ENCODE data around the gene SAMD5. TPM values are rescaled to one million over a fixed set of nuclear protein-coding genes. Genes with fewer than 3 reads are reported as not detected.

Gene SAMD5
- polyA plus RNA-seq, 1 donor from 2014 or later = 14.1 TPM

- TF ChIP-seq MXI1 (conservative IDR thresholded peaks at IDR 0.05; ENCODE audit: poor library complexity, severe bottlenecking) (no peak), POLR2AphosphoS5 (IDR thresholded peaks at IDR 0.05) (no peak), TAF1 (IDR thresholded peaks at IDR 0.05; ENCODE audit: low read depth) (no peak), EP300 (conservative IDR thresholded peaks at IDR 0.05; ENCODE audit: poor library complexity, severe bottlenecking) (no peak), RAD21 (conservative IDR thresholded peaks at IDR 0.05) (no peak), SMC3 (conservative IDR thresholded peaks at IDR 0.05; ENCODE audit: poor library complexity) (no peak), REST (IDR thresholded peaks at IDR 0.05; ENCODE audit: borderline replicate concordance) (no peak), EZH2 (IDR thresholded peaks at IDR 0.05; ENCODE audit: borderline replicate concordance, insufficient read depth, low read length, poor library complexity, severe bottlenecking) (no peak), CTCF (IDR thresholded peaks at IDR 0.05; ENCODE audit: poor library complexity, severe bottlenecking) (no peak)
- Histone ChIP-seq H2AFZ (ENCODE audit: low read depth, low read length) (no peak overlapping the region), H3K9ac (ENCODE audit: low read length) (no peak overlapping the region)
Measured at GRCh38 chr6:147554281-147554680, 45.8 kb downstream of the SAMD5 start.

GRCh38 chr6:147559006-147559405 is 50.5 kb downstream of the SAMD5 start:
- TF ChIP-seq EP300 (conservative IDR thresholded peaks at IDR 0.05; ENCODE audit: poor library complexity, severe bottlenecking) (no peak), CTCF (IDR thresholded peaks at IDR 0.05; ENCODE audit: poor library complexity, severe bottlenecking) (no peak), SMC3 (conservative IDR thresholded peaks at IDR 0.05; ENCODE audit: poor library complexity) (no peak), EZH2 (IDR thresholded peaks at IDR 0.05; ENCODE audit: borderline replicate concordance, insufficient read depth, low read length, poor library complexity, severe bottlenecking) (no peak)
- Histone ChIP-seq H3K9me3 (ENCODE audit: low read length) (no peaks in the 10 kb centered on the region), H3K27ac (ENCODE audit: low read length) (no peak overlapping the region), H3K27me3 (ENCODE audit: insufficient read depth, low read depth, low read length) (no peaks in the 10 kb centered on the region), H3K79me2 (replicated peaks; ENCODE audit: insufficient read depth, low read length) (no peaks in the 10 kb centered on the region), H3F3A (ENCODE audit: insufficient read depth, low read length, poor library complexity, severe bottlenecking) (no peaks in the 10 kb centered on the region), H3K9me2 (ENCODE audit: insufficient read depth, low read length) (no peaks in the 10 kb centered on the region), H2AFZ (ENCODE audit: low read depth, low read length) (no peak overlapping the region), H4K20me1 (ENCODE audit: insufficient read depth) (no peaks in the 10 kb centered on the region), H3K4me3 (ENCODE audit: low read length) (no peak overlapping the region), H3K4me2 (ENCODE audit: low read length) (no peak overlapping the region), H3K36me3 (ENCODE audit: insufficient read depth, low read length) (no peaks in the 10 kb centered on the region), H3K9ac (ENCODE audit: low read length) (no peak overlapping the region)

More at GRCh38 chr6:147554281-147554680, 45.8 kb downstream of the SAMD5 start:
- no peak overlapping the region for H3K27ac ChIP-seq (ENCODE audit: low read length)
- H3K79me2 ChIP-seq (replicated peaks; ENCODE audit: insufficient read depth, low read length) = no peaks in the 10 kb centered on the region
- H3F3A ChIP-seq (ENCODE audit: insufficient read depth, low read length, poor library complexity, severe bottlenecking) = no peaks in the 10 kb centered on the region
- H3K9me2 ChIP-seq (ENCODE audit: insufficient read depth, low read length) = no peaks in the 10 kb centered on the region
- H3K4me3 ChIP-seq (ENCODE audit: low read length) = no peak overlapping the region
- no peaks in the 10 kb centered on the region for H3K9me3 ChIP-seq (ENCODE audit: low read length)
- H3K27me3 ChIP-seq (ENCODE audit: insufficient read depth, low read depth, low read length) = no peaks in the 10 kb centered on the region
- H3K36me3 ChIP-seq (ENCODE audit: insufficient read depth, low read length) = no peaks in the 10 kb centered on the region
- H3K4me2 ChIP-seq (ENCODE audit: low read length) = no peak overlapping the region
- no peaks in the 10 kb centered on the region for H4K20me1 ChIP-seq (ENCODE audit: insufficient read depth)
